A549 (cell line): Measurements from ENCODE around the gene VSTM1.

ENCODE experiments used
- CBX2 ChIP-seq: fragments of 200-600 bp; sonication (generic); IDR thresholded peaks from 2 replicates; pipeline ENCODE4 v1.6.1; 2016; ENCODE audit warnings: low read depth, mild to moderate bottlenecking, borderline replicate concordance
- ELK1 ChIP-seq: fragments of 150-350 bp; IDR thresholded peaks from 2 replicates; pipeline ENCODE4 v1.6.1; 2014; ENCODE audit warnings: low read depth, mild to moderate bottlenecking, low read length
- EP300 ChIP-seq, 2 experiments: fragments of >200 bp; sonication (Bioruptor Twin); formaldehyde crosslinking; IDR thresholded peaks; 2 replicates in 1 of 2; 3 replicates in 1 of 2; pipeline ENCODE4 v1.6.1; 2016 to 2017
- TF ChIP-seq, protein P1 (sequence below): IDR thresholded peaks from 2 replicates; pipeline ENCODE4 v1.6.1; 2012

DNA sequence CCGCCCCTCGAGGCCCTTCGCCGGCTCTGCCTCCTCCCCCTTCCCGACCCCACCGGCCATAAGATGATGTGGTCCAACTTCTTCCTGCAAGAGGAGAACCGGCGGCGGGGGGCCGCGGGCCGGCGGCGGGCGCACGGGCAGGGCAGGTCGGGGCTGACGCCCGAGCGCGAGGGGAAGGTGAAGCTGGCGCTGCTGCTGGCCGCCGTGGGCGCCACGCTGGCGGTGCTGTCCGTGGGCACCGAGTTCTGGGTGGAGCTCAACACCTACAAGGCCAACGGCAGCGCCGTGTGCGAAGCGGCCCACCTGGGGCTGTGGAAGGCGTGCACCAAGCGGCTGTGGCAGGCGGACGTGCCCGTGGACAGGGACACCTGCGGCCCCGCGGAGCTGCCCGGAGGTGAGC, 70.9 kb downstream of the VSTM1 start:
- TF ChIP-seq ELK1 (no peak), EP300 (IDR thresholded peaks at IDR 0.05) (no peak), CBX2 (no peak)
- TF ChIP-seq, protein P1, sequence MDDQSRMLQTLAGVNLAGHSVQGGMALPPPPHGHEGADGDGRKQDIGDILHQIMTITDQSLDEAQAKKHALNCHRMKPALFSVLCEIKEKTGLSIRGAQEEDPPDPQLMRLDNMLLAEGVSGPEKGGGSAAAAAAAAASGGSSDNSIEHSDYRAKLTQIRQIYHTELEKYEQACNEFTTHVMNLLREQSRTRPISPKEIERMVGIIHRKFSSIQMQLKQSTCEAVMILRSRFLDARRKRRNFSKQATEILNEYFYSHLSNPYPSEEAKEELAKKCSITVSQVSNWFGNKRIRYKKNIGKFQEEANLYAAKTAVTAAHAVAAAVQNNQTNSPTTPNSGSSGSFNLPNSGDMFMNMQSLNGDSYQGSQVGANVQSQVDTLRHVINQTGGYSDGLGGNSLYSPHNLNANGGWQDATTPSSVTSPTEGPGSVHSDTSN = no peak
